Head of caudate nucleus (tissue), 42 donors: ENCODE data around the gene LTBP1.
"Not testable (repeated sequence)": the region's sequence is repeated elsewhere in the genome, so short reads cannot be mapped to it uniquely, and the experiment has no call there.

Source experiments
- DNase-seq, 42 donors: peaks; one replicate each; pipeline versions ENCODE4 v3.0.0 to v3.0.0-alpha.2; 2020 to 2021; ENCODE audit warnings: mixed read lengths in 7 of 42
- intact Hi-C: fragments of 100-400 bp; cut with DNase I; formaldehyde crosslinking; loops from one replicate; pipeline ENCODE4 v1.15.0; 2022

The LTBP1 gene

GRCh38 chr2:33219114-33219513 is 272.4 kb downstream of the LTBP1 start:
- no peak for DNase-seq
- intact Hi-C loops: no loop called here

GRCh38 chr2:33219850-33220275 is 273.1 kb downstream of the LTBP1 start:
- no peak for DNase-seq
- intact Hi-C loops: no loop called here

- no peak for DNase-seq
- intact Hi-C loops: no loop called here
Observed at GRCh38 chr2:33220533-33220932, 273.8 kb downstream of the LTBP1 start.

- intact Hi-C loops: no loop called here
- DNase-seq: no peak
Observed at GRCh38 chr2:33221046-33221784, 274.5 kb downstream of the LTBP1 start.

- DNase-seq: no peak
- intact Hi-C loops: no loop called here
Observed at GRCh38 chr2:33222309-33222708, 275.6 kb downstream of the LTBP1 start.

GRCh38 chr2:33223856-33224255 is 277.1 kb downstream of the LTBP1 start:
- intact Hi-C loops: no loop called here

GRCh38 chr2:33225350-33225749 is 278.6 kb downstream of the LTBP1 start:
- intact Hi-C loops: no loop called here
- DNase-seq: no peak

More at GRCh38 chr2:33223856-33224255, 277.1 kb downstream of the LTBP1 start:
- DNase-seq: no peak

- no peak for DNase-seq
Observed at GRCh38 chr2:33226546-33226945, 279.8 kb downstream of the LTBP1 start.

GRCh38 chr2:33229646-33230045 is 282.9 kb downstream of the LTBP1 start:
- intact Hi-C loops: no loop called here
- DNase-seq: no peak

More at GRCh38 chr2:33226546-33226945, 279.8 kb downstream of the LTBP1 start:
- intact Hi-C loops: no loop called here

- no peak for DNase-seq
- intact Hi-C loops: no loop called here
Observed at GRCh38 chr2:33230195-33230594, 283.4 kb downstream of the LTBP1 start.

GRCh38 chr2:33230842-33231241 is 284.1 kb downstream of the LTBP1 start:
- no peak for DNase-seq
- intact Hi-C loops: no loop called here

- intact Hi-C loops, DNase-seq: not testable (repeated sequence)
Observed at GRCh38 chr2:33235559-33235958, 288.8 kb downstream of the LTBP1 start.

GRCh38 chr2:33236482-33237385 is 290.0 kb downstream of the LTBP1 start:
- no peak for DNase-seq
- intact Hi-C loops: no loop called here

GRCh38 chr2:33238111-33238510 is 291.4 kb downstream of the LTBP1 start:
- intact Hi-C loops: no loop called here
- DNase-seq: no peak

- intact Hi-C loops: no loop called here
- DNase-seq: no peak
Observed at GRCh38 chr2:33240178-33240577, 293.4 kb downstream of the LTBP1 start.

- DNase-seq: no peak
- intact Hi-C loops: no loop called here
Observed at GRCh38 chr2:33241072-33241471, 294.3 kb downstream of the LTBP1 start.

- no peak for DNase-seq
Observed at GRCh38 chr2:33241581-33241980, 294.8 kb downstream of the LTBP1 start.

GRCh38 chr2:33242845-33243244 is 296.1 kb downstream of the LTBP1 start:
- no peak for DNase-seq

More at GRCh38 chr2:33241581-33241980, 294.8 kb downstream of the LTBP1 start:
- intact Hi-C loops: no loop called here

GRCh38 chr2:33246432-33246831 is 299.7 kb downstream of the LTBP1 start:
- intact Hi-C loops: no loop called here
- DNase-seq: no peak

More at GRCh38 chr2:33242845-33243244, 296.1 kb downstream of the LTBP1 start:
- intact Hi-C loops: no loop called here

GRCh38 chr2:33247365-33247764 is 300.6 kb downstream of the LTBP1 start:
- DNase-seq: no peak
- intact Hi-C loops: no loop called here
